ENCODE data around the gene LRRC8C.

Gene LRRC8C

DNA sequence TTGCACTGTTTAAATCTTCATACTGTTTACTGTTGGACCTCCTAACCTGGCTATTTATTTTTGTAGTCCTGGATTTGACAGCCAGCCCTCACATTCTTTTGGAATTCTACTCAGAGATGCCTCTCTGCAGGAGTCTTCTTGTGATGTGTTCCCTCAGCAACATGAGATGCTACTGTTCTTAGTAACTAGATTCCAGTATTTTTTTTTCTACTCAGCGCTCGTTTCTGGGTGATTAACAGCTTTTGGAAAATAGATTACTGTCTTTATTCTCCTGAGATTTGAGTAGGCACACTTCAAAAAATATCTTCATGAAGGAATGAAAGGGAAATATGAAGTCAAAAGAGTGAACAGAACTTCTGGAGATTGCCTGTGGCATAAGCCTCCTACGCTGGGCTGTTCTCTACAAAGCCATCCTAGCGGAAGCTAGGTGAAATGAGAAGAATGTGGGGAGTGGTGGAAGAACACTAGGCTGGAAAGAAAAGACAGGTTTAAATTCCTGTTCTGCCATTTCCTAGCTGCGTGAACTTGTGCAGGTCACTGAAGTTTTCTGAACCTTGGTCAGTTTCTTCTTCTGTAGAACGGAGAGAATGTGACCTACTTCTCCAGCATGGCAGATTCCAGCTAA is 75.9 kb downstream of the LRRC8C start:
- DNase-seq, result no peak

DNA sequence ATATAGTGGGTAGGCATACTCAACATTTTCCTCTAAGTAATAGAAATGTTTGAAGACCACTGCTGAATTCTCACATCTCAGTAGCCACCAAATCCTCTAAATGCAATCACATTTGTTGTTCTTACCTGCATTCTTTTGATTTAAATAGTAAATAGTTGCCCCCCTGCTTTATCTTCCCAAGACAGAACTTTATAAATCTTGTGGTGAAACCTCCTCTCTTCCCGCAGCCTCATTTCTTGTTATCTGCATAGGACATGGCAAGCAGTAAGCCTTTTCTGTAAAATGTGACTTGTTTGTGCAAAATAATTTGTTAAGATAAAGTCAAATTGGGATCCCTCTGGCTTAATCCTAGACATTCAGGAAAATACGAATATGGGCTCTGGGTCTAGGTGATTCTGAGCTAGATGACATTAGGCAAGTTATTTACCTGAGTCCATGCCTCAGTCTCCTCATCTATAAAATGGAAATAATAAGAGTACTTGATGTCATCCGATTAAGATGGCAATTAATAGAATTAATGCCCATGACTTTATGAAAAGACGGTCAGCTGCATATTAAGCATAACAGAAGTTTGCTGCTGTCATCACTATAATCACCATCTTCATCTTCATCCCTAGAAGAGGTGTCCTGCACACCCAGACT is 77.7 kb downstream of the LRRC8C start:
- no peak for DNase-seq

DNA sequence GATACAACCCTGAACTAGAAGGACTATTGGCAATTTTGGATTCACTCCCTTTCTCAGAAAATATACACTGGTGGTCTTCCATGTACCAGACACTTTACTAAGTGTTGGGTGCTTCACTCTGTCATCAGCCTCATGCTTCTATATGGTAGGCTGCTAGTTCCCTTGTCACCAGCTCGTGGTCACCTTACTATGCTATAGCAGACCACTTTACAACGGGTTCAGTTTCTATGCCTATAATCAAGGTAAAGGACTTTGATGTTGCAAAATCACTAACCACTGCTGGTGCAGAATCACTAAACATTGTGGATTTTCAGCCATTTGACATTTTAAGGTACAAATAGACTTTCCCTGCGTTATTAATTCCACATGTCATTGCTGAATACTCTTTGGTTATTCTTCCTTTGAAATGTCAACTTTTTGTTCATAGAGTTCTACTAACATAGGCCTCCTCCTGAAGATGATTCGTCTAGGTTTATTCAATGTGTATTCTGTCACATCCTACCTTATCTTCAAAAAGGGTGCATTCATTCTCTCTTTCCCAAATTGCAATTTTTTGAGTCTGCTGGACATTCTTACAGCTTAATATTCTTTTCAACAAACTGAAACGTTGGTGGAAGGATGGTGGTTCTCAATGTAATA is 78.3 kb downstream of the LRRC8C start:
- DNase-seq, result no peak

DNA sequence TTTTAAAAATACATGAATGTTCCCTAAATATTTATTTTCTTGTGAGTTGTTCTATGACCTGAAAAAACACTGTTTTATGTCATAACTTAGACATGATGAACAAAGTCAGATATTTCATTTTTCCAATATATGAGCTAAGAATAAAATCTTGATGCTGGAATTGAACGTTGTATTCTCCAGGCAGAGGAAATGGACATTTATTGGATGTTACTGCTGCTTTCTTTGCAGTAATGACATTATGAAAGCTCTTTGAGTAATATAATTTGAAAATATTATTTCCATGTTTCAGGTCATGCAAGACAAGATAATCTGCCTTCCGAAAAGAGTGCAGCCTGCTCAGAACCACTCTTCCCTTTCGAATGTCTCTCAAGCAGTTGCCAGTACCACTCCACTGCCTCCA is 79.5 kb downstream of the LRRC8C start:
- no peak for DNase-seq

DNA sequence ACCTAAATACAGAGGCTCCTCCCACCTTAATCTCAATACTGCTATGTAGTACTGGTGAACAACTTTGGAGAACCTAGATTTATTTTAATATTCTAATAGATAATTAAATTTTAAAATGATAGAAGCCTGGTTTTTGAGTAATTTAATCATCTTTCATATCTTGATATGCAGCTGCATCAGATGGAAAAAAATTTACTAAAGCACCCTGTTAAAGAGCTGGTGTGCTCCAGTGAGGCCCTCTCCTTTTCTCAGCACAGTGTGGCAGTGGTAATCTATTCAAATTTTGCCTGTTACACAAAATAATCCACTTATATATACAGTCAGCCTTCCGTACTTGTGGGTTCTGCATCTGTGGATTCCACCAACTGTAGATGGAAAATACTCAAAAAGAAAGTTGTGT is 82.8 kb downstream of the LRRC8C start:
- DNase-seq, result no peak

DNA sequence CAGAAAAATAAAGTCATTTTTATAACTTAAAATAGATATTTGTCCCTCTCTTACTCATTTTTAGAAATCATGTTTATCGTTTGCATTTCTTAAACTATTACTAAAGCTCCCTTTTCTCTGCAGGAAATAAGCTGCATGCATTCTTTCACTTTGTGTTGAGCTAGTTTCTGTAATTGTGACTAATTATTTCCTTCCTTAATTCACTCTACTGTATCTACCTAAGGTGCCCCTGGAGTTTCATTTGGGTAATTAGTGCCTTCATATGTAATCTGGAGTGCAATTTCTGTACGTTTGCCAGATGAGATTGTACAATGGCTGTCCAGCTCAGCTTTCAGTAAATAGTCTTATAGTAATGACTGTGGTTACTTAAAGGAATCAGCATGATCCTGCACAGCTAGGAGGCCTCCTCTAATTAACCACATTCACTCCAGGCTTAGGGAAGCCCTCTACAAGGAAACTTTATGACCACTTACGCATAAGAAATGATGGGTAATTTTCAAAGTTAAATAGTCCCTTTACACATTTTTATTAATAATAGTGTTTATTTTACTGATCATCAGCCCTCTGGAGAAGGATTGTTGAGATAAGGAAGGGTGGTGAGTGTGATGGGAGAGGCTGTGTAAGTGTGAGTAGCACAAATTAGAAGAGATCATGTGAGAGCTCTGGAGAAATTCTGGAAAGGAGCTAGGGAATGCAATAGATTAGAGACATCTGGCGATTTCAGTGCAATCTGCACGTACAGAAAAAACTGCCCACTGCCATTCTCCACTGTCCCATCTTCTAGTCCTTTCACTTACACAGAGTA is 86.8 kb downstream of the LRRC8C start:
- peak; percentile 81 to 88 for DNase-seq

DNA sequence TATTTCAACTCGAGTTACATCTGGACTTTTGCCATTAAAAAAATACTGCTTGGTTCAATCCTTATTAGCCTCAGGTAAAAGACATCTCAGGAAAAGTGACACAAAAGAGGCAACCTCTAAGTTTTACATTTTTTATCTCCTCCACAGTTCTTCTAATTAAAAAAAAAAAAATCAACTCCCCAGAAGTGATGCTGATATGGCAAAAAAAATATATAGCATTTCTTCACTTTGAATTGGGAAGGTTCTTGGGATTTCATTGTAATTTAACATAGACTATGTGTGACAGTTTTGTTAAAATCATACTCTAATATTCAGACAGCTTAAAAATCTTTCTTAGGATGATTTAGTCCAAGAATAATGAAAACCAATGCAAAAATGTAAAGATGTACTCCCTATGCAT is 87.9 kb downstream of the LRRC8C start:
- no peak for DNase-seq

DNA sequence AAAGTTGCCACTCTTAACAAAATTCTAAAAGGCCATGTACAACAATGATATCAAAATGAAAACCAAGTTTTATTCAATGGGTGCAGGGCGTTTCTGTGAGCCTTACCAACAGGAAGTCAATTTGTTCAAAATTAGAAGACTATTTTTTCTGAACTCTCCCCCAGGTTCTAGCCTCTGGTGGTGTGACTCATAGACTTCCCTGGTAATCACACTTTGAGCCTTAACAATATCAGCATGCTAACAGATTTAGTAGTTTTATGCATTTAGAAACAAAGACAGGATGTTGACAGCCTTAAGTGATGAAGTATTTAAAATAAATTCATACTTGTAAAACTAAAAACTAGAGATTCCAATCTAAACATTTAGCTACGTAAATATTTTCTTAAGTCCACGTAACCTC is 88.4 kb downstream of the LRRC8C start:
- peak in 1 of 2 experiments; percentile 4 for DNase-seq

DNA sequence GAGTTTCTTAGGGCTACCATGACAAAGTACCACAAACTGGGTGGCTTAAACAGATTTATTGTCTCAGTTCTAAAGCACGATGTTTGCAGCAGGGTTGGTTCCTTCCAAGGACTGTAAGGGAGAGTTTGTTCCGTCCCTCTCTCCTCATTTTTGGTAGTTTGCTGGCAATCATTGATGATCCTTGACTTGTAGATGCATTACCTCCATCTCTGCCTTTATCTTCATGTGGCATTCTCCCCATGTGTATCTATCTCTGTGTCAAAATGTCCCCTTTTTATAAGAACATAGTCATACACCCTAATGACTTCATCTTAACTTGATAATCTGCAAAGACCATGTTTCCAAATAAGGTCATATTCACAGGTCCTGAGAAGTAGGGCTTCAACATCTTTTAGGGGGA is 90.2 kb downstream of the LRRC8C start:
- DNase-seq, result no peak

DNA sequence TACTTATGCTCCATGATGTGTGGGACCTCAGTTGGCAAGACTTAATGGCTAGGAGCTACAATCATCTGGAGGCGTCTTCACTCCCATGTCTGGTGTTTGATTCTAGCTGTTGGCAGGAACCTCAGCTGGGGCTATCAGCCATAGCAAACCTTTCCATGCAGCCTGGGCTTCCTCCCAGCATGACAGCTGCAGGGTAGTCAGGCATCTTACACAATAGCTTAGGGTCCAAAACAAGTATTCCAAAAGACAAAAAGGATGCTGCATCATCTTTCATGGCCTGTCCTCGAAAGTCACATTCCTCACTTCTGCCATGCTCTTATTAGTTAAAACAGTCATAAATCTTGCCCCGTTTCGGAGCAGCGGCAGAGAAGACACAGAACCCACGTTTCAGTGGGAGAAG is 90.9 kb downstream of the LRRC8C start:
- DNase-seq, result peak in 1 of 2 experiments; percentile 7

DNA sequence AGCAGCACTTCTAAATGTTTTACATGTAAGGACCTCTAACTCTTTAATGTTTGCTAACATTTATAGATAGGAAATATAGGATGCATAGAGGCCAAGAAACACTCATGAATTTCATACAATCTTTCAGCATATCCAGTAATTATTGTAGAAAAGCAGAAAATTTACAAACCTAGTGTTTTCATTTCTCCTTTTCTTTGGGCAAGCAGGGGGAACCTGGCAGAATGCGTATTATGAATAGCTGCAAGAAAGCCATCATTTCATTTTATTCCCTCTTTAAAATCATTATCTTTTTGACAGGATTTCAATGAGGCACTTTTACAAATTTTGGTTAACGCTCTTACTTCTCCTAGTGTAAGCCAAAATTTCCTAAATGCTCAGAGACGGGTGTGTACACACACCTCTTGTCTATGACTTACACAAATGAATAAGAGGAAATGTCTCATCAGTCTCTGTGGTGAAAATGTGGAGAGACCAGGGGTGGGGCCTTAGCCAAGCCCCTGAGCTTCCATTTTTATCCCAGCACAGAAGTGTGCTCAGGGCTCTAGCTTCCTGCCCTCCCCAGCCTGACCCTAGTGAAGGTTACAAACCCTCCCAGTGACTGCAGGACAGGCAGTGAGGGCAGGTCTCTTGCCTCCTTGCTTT is 91.6 kb downstream of the LRRC8C start:
- DNase-seq, result peak; percentile 69 to 74

DNA sequence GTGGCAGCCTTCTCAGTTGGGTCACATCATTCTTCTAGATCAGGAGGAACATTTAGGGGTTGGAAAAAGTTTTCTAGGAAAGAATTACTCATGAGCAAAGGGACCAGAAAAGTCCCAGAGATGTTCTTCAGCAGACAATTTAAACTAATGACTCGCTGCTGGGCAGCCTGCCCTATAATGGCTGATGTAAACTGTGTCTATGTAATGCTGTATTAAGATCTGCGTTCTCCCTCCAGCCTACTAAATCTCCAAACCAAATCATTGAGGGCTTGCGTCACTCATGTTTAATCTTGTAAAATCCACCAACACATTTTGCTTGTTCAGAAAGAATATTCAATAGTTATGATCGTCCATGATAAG is 92.1 kb downstream of the LRRC8C start:
- DNase-seq, result no peak

DNA sequence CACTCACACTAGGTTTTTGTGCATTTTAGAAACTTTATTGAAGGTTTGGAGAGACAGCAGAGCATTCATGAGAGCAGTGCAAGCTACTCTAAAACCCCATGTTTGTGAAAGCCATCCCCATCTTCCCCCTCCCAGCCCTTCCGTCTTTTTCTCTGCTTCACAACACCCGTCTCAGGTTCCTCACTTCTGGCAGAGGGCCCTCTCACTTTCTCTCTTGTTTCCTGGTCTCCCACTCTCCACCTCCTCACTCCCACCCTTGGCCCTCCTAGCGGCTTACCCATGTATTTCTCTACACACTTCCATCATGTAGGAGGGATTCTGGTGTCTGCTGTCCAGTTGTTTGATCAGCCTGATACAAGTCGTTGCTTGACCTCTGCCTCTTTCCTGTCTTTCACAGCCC is 92.7 kb downstream of the LRRC8C start:
- DNase-seq, result no peak

DNA sequence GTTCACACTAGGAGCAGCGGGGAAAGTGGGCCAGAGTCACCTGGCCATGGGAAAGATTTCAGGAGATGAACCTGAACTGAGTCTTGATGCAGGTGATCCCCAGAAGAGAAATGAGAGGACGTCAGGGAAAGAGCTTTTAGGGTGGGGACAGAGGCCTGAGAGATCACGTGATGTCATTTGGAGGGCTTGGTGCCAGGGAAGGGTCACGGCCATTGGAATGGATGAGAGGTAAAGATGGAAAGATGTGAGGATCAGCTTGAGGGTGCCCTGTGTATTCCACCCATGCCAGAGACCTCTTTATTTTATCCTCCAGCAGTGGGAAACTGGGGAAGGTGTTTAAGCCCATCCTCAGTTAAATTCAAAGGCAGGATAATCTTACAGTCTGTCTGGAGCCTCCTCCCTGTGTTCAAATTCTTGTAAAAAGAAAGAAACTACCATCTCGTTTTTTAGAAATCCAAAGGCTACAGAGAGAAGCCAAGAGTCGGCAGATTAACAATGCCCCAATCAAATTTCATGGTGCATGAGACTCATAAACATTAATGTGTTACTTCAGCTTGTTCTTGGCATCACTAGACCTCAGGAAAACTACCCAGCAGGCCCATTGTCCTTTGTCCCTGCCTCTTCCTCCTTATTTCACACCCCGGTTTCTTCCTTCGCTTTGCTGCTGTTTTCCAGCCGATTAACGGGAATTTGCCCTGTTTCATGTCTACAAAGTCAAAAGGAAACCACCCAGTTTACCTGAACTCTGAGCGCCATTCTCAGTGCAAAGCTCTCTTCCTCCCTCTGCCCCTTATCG is 94.8 kb downstream of the LRRC8C start:
- no peak for DNase-seq

DNA sequence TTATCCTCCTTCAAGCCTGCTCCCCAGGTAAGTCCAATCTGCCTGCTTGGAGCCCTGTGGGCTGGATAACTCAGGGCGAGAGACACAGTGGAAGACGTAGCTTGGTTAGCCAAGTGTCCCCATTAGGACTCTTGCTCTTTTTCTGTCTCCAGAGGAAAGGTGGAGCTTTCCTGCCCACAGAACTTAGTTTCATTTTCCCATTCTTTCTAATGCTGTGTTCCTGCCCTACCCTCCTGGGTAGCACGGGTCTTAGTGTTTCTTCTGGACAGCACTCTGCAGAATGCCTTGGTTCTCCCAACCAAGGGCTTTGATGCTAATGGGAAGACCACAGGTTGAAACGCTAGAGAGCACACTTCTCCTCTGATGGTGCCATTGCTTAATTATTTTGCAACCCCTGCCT is 95.5 kb downstream of the LRRC8C start:
- DNase-seq, result no peak

DNA sequence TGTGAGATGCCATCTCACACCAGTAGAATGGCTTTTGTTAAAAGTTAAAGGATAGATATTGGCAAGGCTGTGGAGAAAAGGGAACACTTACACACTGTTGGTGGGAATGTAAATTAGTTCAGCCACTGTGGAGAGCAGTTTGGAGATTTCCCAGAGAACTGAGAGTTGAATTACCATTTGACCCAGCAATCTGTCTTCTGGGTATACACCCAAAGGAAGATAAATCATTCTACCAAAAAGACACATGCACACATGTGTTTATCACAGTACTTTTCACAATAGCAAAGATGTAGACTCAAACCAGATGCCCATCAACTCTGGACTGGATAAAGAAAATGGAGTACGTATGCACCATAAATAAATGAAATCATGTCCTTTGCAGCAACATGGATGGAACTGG is 99.3 kb downstream of the LRRC8C start:
- no peak for DNase-seq

DNA sequence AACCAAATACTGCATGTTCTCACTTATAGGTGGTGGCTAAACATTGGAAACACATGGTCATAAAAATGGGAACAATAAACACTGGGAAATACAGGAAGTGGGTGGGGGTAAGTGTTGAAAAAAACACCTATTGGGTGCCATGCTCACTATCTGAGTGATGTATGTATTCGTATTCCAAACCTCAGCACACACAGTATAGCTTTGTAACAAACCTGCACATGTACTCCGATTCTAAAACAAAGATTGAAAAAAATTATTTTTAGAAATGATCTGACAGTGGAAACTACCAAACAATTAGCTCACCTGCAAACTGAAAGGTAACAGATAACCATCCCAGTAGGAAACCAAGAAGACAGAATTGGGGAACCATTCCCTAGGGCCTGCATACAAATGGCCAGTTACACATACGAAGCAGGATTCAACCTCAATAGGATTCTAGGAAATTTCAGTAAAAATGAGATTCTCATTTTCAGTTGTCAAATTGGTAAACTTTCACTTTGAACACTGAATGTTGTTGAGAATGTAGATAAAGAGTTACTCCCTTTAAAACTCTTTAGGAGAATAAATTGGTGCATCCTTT is 99.8 kb downstream of the LRRC8C start:
- DNase-seq, result no peak

DNA sequence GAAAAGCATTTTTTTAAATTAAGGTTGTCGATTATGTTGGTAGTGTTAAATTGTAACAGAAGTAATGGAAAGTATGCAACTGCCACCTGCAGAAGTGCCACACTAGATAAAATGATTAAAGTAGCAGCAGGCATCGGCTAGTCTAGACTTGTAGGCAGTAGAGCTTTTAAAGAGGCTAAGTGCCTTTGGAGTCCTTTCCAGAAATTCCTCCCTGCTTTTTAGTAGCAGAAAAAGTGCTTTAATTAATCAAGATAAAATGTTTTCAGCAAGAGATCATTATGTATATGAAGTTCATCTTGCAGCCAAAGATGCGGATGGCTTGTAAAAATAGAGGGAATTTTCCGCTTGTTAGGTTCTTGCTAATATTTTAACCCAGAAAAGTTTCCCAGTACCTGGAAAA is 100.8 kb downstream of the LRRC8C start:
- no peak for DNase-seq

DNA sequence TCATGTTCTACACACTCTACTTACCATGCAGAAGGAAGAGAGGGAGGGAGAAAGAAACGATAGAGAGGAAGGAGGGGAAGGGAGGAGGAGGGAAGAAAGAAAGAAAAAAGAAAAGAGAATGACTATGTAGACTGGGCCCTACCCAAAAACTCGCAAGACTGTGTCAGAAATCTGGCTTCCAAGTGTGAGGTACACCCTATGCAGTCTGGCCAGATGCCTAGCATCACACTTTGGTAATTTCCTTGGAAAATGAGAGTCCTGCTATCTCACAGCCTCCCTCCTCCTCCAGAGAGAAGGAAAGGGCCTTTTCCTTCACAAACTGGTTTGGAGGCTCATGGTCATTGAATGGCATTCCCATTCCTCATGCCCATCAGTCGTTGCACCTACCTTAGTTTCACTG is 101.5 kb downstream of the LRRC8C start:
- no peak for DNase-seq

DNA sequence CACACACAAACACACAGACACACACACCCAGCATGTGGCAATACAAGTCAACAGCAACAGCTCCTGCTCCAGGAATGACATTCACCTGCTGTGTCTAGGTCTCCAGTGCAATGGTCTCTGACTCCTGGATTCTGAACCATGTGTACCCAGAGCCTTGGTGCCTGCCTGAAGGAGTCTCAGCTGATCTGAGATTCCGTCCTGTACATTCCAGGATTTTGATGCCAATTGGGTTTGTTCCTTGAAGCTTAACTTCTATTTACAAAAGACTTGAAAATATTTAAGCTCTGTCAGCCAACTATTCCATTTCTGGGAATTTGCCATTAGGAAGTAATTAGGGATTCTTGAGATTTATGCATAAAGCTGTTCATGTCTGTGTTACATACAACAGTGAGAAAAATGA is 102.6 kb downstream of the LRRC8C start:
- no peak for DNase-seq

DNA sequence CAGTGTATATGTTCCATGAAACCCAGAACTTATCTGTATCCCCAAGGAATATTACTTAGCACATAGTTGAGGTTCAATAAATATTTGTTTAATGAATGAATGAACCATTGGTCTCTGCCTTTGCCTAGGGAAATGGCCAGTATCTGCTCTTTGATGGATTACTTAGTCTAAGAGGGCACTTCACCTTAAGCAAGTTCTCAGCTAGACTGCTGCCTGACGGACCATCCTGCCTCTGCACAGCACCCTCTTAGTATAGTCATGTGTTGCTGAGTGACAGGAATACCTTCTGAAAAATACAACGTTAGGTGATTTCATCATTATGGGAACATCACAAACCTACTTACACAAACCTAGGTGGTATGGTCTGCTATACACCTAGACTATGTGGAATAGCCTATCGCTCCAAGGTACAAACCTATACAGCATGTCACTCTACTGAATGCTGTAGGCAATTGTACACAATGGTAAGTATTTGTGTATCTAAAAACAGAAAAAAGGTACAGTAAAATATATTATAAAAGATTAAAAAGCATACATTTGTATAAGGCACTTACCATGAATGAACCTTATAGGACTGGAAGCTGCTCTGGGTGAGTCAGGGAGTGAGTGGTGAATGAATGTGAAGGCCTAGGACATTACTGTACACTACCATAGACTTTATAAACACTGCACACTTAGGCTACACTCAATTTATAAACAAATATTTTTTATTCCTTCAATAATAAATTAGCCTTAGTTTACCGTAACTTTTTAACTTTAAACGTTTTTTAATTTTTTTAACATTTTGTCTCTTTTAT is 104.2 kb downstream of the LRRC8C start:
- DNase-seq, result no peak

Data from AML-193 (cell line).